Endothelial cell of umbilical vein (primary cell): ENCODE results near the gene RBM47. TPM values are rescaled to one million over a fixed set of nuclear protein-coding genes. Genes with fewer than 3 reads are reported as not detected.

Experiments
- BruUV-seq: library from RNA; stranded (reverse); fragments of 400-500 nt; replicated peaks from 2 replicates; lab custom pipeline; 2021; lab: Mats Ljungman, UMichigan
- CTCF ChIA-PET: fragments of 300-600, 350-600 bp; sonication (Branson Sonifier 250); formaldehyde crosslinking; loops from one replicate; lab custom pipeline; 2021; ENCODE audit warnings: antibody characterized with exemption, inconsistent platforms; lab: Charles Lee
- POLR2A ChIA-PET: fragments of 300-600, 350-600 bp; sonication (Branson Sonifier 250); formaldehyde crosslinking; loops from one replicate; lab custom pipeline; 2021; ENCODE audit warnings: antibody characterized with exemption, inconsistent platforms; lab: Charles Lee
- DNase-seq: peaks from one replicate; pipeline ENCODE4 v3.0.0-alpha.2; 2011; ENCODE audit warnings: low read depth, low spot score
- FAIRE-seq: peaks from 2 replicates; lab custom pipeline; 2011; peaks lifted over from hg19 to GRCh38; lab: Jason Lieb, UNC
- H2AFZ ChIP-seq: 2 replicates; pipeline ENCODE4 v1.6.0; 2012; ENCODE audit warnings: low read depth, low read length, control low read depth, inconsistent platforms
- H3K27ac ChIP-seq: 2 replicates; pipeline ENCODE4 v1.5.1; 2011; ENCODE audit warnings: low read depth, mild to moderate bottlenecking, control low read depth, low read length, moderate library complexity; ENCODE audit not compliant: insufficient read depth
- H3K27me3 ChIP-seq, 2 experiments: 2 replicates each; pipeline versions ENCODE4 v1.6.0 to v1.6.1; 2011; ENCODE audit warnings: low read length in 2 of 2, mixed read lengths in 1 of 2; ENCODE audit not compliant: control insufficient read depth in 2 of 2, insufficient read depth in 2 of 2
- H3K36me3 ChIP-seq, 2 experiments: 2 replicates in 1 of 2; 3 replicates in 1 of 2; pipeline ENCODE4 v1.5.1; 2011; ENCODE audit warnings: low read length in 2 of 2, mild to moderate bottlenecking in 1 of 2, moderate library complexity in 1 of 2; ENCODE audit not compliant: control insufficient read depth in 2 of 2, insufficient read depth in 2 of 2; ENCODE audit errors: extremely low read depth in 1 of 2
- H3K4me1 ChIP-seq: 3 replicates; pipeline ENCODE4 v1.5.1; 2011; ENCODE audit warnings: mild to moderate bottlenecking, low read length; ENCODE audit not compliant: control insufficient read depth, insufficient read depth; ENCODE audit errors: extremely low read depth
- H3K4me2 ChIP-seq: 2 replicates; pipeline ENCODE4 v1.6.1; 2011; ENCODE audit warnings: low read length, control low read depth, mixed read lengths; ENCODE audit not compliant: insufficient read depth
- H3K4me3 ChIP-seq, 3 experiments: fragments of 200-600 bp in 1 of 3; sonication (generic), shearing (Covaris generic) in 1 of 3; replicated peaks in 1 of 3; 2 replicates each; pipeline ENCODE4 v1.5.1; 2011 to 2016; ENCODE audit warnings: control low read depth in 3 of 3, low read length in 3 of 3, mild to moderate bottlenecking in 2 of 3, inconsistent platforms in 1 of 3, low read depth in 1 of 3, moderate library complexity in 1 of 3; ENCODE audit not compliant: insufficient read depth in 1 of 3
- H3K79me2 ChIP-seq: 2 replicates; pipeline ENCODE4 v1.6.0; 2012; ENCODE audit warnings: low read length, inconsistent platforms; ENCODE audit not compliant: control insufficient read depth, insufficient read depth
- H3K9ac ChIP-seq: replicated peaks from 2 replicates; pipeline ENCODE3; 2011; ENCODE audit warnings: low read length, control low read depth; ENCODE audit not compliant: insufficient read depth; ENCODE audit errors: extremely low read depth
- H3K9me1 ChIP-seq: replicated peaks from 3 replicates; pipeline ENCODE4 v1.6.0; 2011; ENCODE audit warnings: mild to moderate bottlenecking, low read length; ENCODE audit not compliant: control insufficient read depth, insufficient read depth; ENCODE audit errors: extremely low read depth
- H3K9me3 ChIP-seq: replicated peaks from 2 replicates; pipeline ENCODE4 v1.5.1; 2012; ENCODE audit warnings: low read length, inconsistent platforms; ENCODE audit not compliant: control insufficient read depth, insufficient read depth
- H4K20me1 ChIP-seq: replicated peaks from 2 replicates; pipeline ENCODE3; 2011; ENCODE audit warnings: mild to moderate bottlenecking, low read length; ENCODE audit not compliant: control insufficient read depth, insufficient read depth; ENCODE audit errors: extremely low read depth
- CTCF ChIP-seq, 2 donors: IDR thresholded peaks; 1 replicate in 1 of 2; 2 replicates in 1 of 2; pipeline ENCODE4 v1.5.1; 2011; ENCODE audit warnings: low read length in 2 of 2, mild to moderate bottlenecking in 2 of 2, moderate library complexity in 2 of 2, control low read depth in 1 of 2, inconsistent platforms in 1 of 2, low read depth in 1 of 2; ENCODE audit not compliant: insufficient read depth in 1 of 2; ENCODE audit errors: extremely low read depth in 1 of 2
- EZH2 ChIP-seq: IDR thresholded peaks from 2 replicates; pipeline ENCODE4 v1.6.1; 2012; ENCODE audit warnings: borderline replicate concordance, low read depth, mild to moderate bottlenecking, moderate library complexity, low read length, inconsistent platforms; ENCODE audit not compliant: severe bottlenecking
- FOS ChIP-seq: IDR thresholded peaks from 2 replicates; pipeline ENCODE4 v1.6.1; 2011; ENCODE audit warnings: mild to moderate bottlenecking, low read length, moderate library complexity, borderline replicate concordance; ENCODE audit not compliant: insufficient read depth
- GATA2 ChIP-seq: IDR thresholded peaks from 2 replicates; pipeline ENCODE4 v1.7.0; 2011; ENCODE audit warnings: low read depth, mild to moderate bottlenecking, moderate library complexity, mixed read lengths, low read length; ENCODE audit not compliant: insufficient read length, insufficient read depth
- JUN ChIP-seq: IDR thresholded peaks from 2 replicates; pipeline ENCODE4 v1.6.1; 2011; ENCODE audit warnings: borderline replicate concordance, low read depth; ENCODE audit not compliant: insufficient read length, insufficient read depth
- MAX ChIP-seq: IDR thresholded peaks from 2 replicates; pipeline ENCODE4 v1.6.1; 2011; ENCODE audit not compliant: insufficient read depth, insufficient read length
- MYC ChIP-seq: IDR thresholded peaks from one replicate; pipeline ENCODE4 v1.6.1; 2011; ENCODE audit warnings: mild to moderate bottlenecking, low read depth, low read length
- POLR2A ChIP-seq: IDR thresholded peaks from 2 replicates; pipeline ENCODE4 v1.6.1; 2012; ENCODE audit warnings: low read depth, mild to moderate bottlenecking, control low read depth, low read length
- POLR2AphosphoS5 ChIP-seq: IDR thresholded peaks from 2 replicates; pipeline ENCODE4 v1.6.1; 2012; ENCODE audit warnings: low read depth, mild to moderate bottlenecking, control low read depth, low read length, moderate library complexity; ENCODE audit not compliant: insufficient read depth
- dilution Hi-C: fragments of 300-500 bp; cut with MboI; formaldehyde crosslinking; loops from one replicate; pipeline ENCODE4 v1.15.0; 2019; ENCODE audit warnings: low sequenced_read_pairs; ENCODE audit not compliant: extremely low pct_ligation_motif_present
- intact Hi-C: fragments of 100-400 bp; cut with micrococcal nuclease; formaldehyde crosslinking; loops from one replicate; pipeline ENCODE4 v1.10.0; 2022
- polyA plus RNA-seq, 4 experiments: library from polyadenylated mRNA; depleted of rRNA in 3 of 4; stranded (reverse) in 3 of 4; unstranded in 1 of 4; fragments of >200 nt; gene quantifications; 2 replicates each; pipeline versions ENCODE4 v1.2.1 to v1.2.3, GENCODE V29; 2011 to 2012; ENCODE audit warnings: missing spikeins in 1 of 4
- total RNA-seq: library from RNA; stranded (reverse); gene quantifications from 2 replicates; pipeline ENCODE4 v1.2.3, GENCODE V29; 2021

The RBM47 gene
- total and polyA plus RNA-seq, 2 donors (not counting 3 experiments of a cell fraction or from before 2014, with no cell fraction given) = not detected

- intact Hi-C loops (no loop called here), dilution Hi-C loops (no loop called here)
- ChIA-PET POLR2A (no interaction called here), CTCF (interaction anchor here (1.3 to 1.6 kb wide), 2 partner anchors 10 to 14 kb away, joined by 3 to 4 read pairs; no protein-coding TSS in a partner anchor)
- Histone ChIP-seq H3K4me2 (no peak overlapping the region), H2AFZ (no peak overlapping the region), H3K9ac (no peak overlapping the region), H3K27ac (no peak overlapping the region), H4K20me1 (no peaks in the 10 kb centered on the region), H3K79me2 (no peaks in the 10 kb centered on the region), H3K9me3 (no peaks in the 10 kb centered on the region), H3K4me1 (no peaks in the 10 kb centered on the region), H3K36me3 (no peaks in the 10 kb centered on the region), H3K27me3 (peaks cover 1 to 2% of the 10 kb centered on the region in 2 experiments), H3K9me1 (no peaks in the 10 kb centered on the region), H3K4me3 (no peak overlapping the region)
- TF ChIP-seq GATA2 (no peak), MYC (no peak), CTCF (IDR thresholded peaks at IDR 0.05; ENCODE audit: extremely low read depth in 1 of 2, insufficient read depth in 1 of 2, low read depth in 1 of 2, low read length in 2 of 2) (no peak), EZH2 (no peak), FOS (no peak), POLR2AphosphoS5 (no peak), JUN (no peak), MAX (no peak), POLR2A (no peak)
- DNase-seq (no peak), FAIRE-seq (no peak)
- no TSS peak for BruUV-seq
These were observed 171.0 kb downstream of the RBM47 start for GRCh38 chr4:40458683-40459082.
